ENCODE results near the gene PRKCZ. TPM values are rescaled to one million over a fixed set of nuclear protein-coding genes. Genes with fewer than 3 reads are reported as not detected.

The PRKCZ gene
- total and polyA plus RNA-seq, 2 experiments from 2014 or later = 26.2 to 36.9 TPM

DNA sequence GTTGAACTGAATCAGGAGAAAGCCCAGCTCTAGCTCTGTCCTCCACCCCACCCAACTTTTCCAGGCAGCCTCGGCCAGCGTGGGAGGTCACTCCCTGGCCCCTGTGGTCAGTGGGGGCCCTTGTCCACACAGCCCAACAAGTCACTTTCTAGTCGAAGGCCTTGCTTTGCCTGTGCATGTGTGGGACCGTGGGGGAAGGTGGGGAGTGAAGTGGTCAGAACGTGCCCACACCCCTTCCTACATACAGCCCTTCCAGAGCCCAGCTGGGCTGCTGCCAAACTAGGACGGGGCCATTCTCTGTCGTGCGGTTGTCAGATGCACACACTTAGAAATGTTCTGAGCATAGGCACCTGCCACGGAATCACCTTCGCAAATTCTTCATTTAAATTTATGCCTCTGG lies 126.4 kb downstream of the PRKCZ start:
- Histone ChIP-seq H3K9me2 (ENCODE audit: insufficient read depth) (no peaks in the 10 kb centered on the region), H3K4me3 (no peak overlapping the region), H2AFZ (no peak overlapping the region), H4K20me1 (replicated peaks; ENCODE audit: insufficient read depth) (no peaks in the 10 kb centered on the region; the same call in 1 of the 2 replicates), H3K4me1 (ENCODE audit: insufficient read depth) (no peaks in the 10 kb centered on the region), H3F3A (replicated peaks; ENCODE audit: low read depth) (peaks cover 6% of the 10 kb centered on the region; the same call in 1 of the 2 replicates), H3K27ac (ENCODE audit: low read depth) (no peak overlapping the region), H3K36me3 (ENCODE audit: insufficient read depth) (no peaks in the 10 kb centered on the region), H3K79me2 (replicated peaks; ENCODE audit: insufficient read depth) (no peaks in the 10 kb centered on the region), H3K4me2 (no peak overlapping the region), H3K27me3 (ENCODE audit: insufficient read depth) (no peaks in the 10 kb centered on the region)
- Mint-ChIP-seq H3K27me3 (ENCODE audit: insufficient read depth, low read depth, poor library complexity) (peaks cover 19% of the 10 kb centered on the region), H3K9me3 (no peaks in the 10 kb centered on the region), H3K36me3 (ENCODE audit: low read depth) (peaks cover 31% of the 10 kb centered on the region), H3K27ac (no peak overlapping the region), H3K4me3 (no peak overlapping the region), H3K4me1 (peaks cover 4% of the 10 kb centered on the region)
- TF ChIP-seq CREB1 (CRISPR knock-in tag; IDR thresholded peaks at IDR 0.05; ENCODE audit: low read depth) = no peak
- TF ChIP-seq, protein P1, sequence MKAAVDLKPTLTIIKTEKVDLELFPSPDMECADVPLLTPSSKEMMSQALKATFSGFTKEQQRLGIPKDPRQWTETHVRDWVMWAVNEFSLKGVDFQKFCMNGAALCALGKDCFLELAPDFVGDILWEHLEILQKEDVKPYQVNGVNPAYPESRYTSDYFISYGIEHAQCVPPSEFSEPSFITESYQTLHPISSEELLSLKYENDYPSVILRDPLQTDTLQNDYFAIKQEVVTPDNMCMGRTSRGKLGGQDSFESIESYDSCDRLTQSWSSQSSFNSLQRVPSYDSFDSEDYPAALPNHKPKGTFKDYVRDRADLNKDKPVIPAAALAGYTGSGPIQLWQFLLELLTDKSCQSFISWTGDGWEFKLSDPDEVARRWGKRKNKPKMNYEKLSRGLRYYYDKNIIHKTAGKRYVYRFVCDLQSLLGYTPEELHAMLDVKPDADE (IDR thresholded peaks at IDR 0.05) = no peak
- no peak for TF ChIP-seq REST (IDR thresholded peaks at IDR 0.05; ENCODE audit: unreplicated experiment)
- TF ChIP-seq NANOG (IDR thresholded peaks at IDR 0.05; ENCODE audit: borderline replicate concordance) = no peak
- TF ChIP-seq, protein P2, sequence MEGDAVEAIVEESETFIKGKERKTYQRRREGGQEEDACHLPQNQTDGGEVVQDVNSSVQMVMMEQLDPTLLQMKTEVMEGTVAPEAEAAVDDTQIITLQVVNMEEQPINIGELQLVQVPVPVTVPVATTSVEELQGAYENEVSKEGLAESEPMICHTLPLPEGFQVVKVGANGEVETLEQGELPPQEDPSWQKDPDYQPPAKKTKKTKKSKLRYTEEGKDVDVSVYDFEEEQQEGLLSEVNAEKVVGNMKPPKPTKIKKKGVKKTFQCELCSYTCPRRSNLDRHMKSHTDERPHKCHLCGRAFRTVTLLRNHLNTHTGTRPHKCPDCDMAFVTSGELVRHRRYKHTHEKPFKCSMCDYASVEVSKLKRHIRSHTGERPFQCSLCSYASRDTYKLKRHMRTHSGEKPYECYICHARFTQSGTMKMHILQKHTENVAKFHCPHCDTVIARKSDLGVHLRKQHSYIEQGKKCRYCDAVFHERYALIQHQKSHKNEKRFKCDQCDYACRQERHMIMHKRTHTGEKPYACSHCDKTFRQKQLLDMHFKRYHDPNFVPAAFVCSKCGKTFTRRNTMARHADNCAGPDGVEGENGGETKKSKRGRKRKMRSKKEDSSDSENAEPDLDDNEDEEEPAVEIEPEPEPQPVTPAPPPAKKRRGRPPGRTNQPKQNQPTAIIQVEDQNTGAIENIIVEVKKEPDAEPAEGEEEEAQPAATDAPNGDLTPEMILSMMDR (conservative IDR thresholded peaks at IDR 0.05; ENCODE audit: low read depth in 2 of 2) = no peak
- no peak for TF ChIP-seq ZNF114 (CRISPR knock-in tag; IDR thresholded peaks at IDR 0.05)
- no peak for TF ChIP-seq STAT1 (IDR thresholded peaks at IDR 0.05; ENCODE audit: unreplicated experiment)
- no peak for TF ChIP-seq EZH2 (IDR thresholded peaks at IDR 0.05; ENCODE audit: low read depth, unreplicated experiment)
- no peak for TF ChIP-seq POLR2AphosphoS5 (IDR thresholded peaks at IDR 0.05; ENCODE audit: low read depth)
- TF ChIP-seq, protein P3, sequence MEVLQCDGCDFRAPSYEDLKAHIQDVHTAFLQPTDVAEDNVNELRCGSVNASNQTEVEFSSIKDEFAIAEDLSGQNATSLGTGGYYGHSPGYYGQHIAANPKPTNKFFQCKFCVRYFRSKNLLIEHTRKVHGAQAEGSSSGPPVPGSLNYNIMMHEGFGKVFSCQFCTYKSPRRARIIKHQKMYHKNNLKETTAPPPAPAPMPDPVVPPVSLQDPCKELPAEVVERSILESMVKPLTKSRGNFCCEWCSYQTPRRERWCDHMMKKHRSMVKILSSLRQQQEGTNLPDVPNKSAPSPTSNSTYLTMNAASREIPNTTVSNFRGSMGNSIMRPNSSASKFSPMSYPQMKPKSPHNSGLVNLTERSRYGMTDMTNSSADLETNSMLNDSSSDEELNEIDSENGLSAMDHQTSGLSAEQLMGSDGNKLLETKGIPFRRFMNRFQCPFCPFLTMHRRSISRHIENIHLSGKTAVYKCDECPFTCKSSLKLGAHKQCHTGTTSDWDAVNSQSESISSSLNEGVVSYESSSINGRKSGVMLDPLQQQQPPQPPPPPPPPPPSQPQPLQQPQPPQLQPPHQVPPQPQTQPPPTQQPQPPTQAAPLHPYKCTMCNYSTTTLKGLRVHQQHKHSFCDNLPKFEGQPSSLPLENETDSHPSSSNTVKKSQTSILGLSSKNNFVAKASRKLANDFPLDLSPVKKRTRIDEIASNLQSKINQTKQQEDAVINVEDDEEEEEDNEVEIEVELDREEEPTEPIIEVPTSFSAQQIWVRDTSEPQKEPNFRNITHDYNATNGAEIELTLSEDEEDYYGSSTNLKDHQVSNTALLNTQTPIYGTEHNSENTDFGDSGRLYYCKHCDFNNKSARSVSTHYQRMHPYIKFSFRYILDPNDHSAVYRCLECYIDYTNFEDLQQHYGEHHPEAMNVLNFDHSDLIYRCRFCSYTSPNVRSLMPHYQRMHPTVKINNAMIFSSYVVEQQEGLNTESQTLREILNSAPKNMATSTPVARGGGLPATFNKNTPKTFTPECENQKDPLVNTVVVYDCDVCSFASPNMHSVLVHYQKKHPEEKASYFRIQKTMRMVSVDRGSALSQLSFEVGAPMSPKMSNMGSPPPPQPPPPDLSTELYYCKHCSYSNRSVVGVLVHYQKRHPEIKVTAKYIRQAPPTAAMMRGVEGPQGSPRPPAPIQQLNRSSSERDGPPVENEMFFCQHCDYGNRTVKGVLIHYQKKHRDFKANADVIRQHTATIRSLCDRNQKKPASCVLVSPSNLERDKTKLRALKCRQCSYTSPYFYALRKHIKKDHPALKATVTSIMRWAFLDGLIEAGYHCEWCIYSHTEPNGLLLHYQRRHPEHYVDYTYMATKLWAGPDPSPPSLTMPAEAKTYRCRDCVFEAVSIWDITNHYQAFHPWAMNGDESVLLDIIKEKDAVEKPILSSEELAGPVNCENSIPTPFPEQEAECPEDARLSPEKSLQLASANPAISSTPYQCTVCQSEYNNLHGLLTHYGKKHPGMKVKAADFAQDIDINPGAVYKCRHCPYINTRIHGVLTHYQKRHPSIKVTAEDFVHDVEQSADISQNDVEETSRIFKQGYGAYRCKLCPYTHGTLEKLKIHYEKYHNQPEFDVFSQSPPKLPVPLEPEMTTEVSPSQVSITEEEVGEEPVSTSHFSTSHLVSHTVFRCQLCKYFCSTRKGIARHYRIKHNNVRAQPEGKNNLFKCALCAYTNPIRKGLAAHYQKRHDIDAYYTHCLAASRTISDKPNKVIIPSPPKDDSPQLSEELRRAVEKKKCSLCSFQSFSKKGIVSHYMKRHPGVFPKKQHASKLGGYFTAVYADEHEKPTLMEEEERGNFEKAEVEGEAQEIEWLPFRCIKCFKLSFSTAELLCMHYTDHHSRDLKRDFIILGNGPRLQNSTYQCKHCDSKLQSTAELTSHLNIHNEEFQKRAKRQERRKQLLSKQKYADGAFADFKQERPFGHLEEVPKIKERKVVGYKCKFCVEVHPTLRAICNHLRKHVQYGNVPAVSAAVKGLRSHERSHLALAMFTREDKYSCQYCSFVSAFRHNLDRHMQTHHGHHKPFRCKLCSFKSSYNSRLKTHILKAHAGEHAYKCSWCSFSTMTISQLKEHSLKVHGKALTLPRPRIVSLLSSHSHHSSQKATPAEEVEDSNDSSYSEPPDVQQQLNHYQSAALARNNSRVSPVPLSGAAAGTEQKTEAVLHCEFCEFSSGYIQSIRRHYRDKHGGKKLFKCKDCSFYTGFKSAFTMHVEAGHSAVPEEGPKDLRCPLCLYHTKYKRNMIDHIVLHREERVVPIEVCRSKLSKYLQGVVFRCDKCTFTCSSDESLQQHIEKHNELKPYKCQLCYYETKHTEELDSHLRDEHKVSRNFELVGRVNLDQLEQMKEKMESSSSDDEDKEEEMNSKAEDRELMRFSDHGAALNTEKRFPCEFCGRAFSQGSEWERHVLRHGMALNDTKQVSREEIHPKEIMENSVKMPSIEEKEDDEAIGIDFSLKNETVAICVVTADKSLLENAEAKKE (CRISPR knock-in tag; IDR thresholded peaks at IDR 0.05) = no peak
- TF ChIP-seq ZNF331 (CRISPR knock-in tag; IDR thresholded peaks at IDR 0.05; ENCODE audit: low read depth) = no peak
- no peak for TF ChIP-seq JUNB (IDR thresholded peaks at IDR 0.05; ENCODE audit: unreplicated experiment)
- TF ChIP-seq EZH2phosphoT487 (IDR thresholded peaks at IDR 0.05; ENCODE audit: unreplicated experiment) = no peak
- DNase-seq (ENCODE audit: low spot score) = no peak
- ATAC-seq = no peak
